ENCODE data around the gene SH3D19.

DNA sequence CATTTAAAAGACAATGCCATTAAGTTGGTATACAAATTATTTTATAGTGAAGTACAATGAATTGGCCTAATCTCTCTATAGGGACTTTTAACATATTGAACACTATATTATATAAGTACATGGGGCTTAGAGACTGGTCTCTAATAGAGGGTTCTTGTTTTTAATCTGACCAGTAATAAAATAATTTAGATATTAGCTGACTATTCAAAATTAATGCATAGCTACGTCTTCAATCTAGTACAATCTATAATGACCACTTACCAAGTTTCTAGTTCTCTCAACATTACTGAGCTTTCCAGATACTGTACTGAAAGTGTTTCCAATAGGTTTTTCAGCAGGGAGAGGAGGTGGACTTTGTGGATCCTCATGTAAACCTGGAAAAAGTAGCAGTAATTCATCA is 166.4 kb downstream of the SH3D19 start:
- no peak for TF ChIP-seq POLR2A (IDR thresholded peaks at IDR 0.05)
- TF ChIP-seq, protein P1, sequence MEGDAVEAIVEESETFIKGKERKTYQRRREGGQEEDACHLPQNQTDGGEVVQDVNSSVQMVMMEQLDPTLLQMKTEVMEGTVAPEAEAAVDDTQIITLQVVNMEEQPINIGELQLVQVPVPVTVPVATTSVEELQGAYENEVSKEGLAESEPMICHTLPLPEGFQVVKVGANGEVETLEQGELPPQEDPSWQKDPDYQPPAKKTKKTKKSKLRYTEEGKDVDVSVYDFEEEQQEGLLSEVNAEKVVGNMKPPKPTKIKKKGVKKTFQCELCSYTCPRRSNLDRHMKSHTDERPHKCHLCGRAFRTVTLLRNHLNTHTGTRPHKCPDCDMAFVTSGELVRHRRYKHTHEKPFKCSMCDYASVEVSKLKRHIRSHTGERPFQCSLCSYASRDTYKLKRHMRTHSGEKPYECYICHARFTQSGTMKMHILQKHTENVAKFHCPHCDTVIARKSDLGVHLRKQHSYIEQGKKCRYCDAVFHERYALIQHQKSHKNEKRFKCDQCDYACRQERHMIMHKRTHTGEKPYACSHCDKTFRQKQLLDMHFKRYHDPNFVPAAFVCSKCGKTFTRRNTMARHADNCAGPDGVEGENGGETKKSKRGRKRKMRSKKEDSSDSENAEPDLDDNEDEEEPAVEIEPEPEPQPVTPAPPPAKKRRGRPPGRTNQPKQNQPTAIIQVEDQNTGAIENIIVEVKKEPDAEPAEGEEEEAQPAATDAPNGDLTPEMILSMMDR (IDR thresholded peaks at IDR 0.05 in 4 of 5, conservative IDR thresholded peaks at IDR 0.05 in 1 of 5), result no peak
